Measurements from ENCODE around the gene RBBP7.
A peak's percentile ranks its signal among the peaks of the same experiment; 100 is the strongest.

Gene RBBP7

DNA sequence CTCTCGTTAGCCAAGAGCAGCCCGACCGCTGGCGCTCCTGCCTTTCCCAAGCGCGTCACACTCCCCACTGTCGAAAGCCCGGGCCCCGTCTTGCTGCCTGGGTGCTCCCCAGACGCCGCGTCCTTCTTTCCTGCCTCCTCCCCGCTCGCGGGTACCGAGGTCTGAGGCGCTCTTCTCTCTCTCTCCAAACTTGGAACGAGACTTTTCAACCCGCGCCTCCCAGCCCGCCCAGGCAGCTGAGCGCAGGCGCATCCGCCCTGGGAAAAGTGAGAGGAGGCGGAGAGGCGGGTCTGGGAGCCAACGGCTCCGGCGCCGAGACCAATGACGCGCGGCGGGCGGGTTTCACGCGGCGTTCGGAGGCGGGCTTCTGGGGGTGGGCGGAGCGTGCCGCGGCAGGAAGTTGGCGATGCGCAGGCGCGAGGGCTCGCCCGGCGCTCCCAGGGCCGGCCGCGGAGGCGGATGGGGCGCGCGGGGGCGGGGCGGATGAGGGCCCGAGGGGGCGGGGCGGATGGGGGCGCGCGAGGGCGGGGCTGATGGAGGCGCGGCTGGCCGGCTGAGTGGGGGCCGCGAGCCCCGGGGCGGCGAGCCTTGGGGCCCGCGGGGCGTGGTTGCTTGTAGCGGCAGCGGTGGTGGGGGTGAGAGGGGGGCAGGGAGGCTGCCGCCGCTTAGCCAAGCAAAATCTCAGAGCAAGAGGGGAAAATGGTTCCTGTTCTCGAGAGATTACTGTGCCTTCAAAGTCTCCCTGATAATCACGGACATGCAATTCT lies at the start of gene RBBP7:
RBBP7 (minus strand) TSS at position 268 of the 767 bp plus-strand sequence. CDS start 309 bp downstream, outside the sequence.
- TF ChIP-seq ZNF274 (IDR thresholded peaks at IDR 0.05; ENCODE audit: low read depth, low read length) (no peak), YY1 (IDR thresholded peaks at IDR 0.05; ENCODE audit: insufficient read depth, insufficient read length) (no peak), SUZ12 (IDR thresholded peaks at IDR 0.05; ENCODE audit: extremely low read depth, insufficient read depth, insufficient read length) (no peak)
- DNase-seq (ENCODE audit: low read depth, low spot score) = peak; percentile 84
- Histone ChIP-seq H3K4me1 (ENCODE audit: insufficient read depth, insufficient read length) (no peaks in the 10 kb centered on the region), H3K9me3 (ENCODE audit: insufficient read depth, low read length) (no peaks in the 10 kb centered on the region), H3K36me3 (ENCODE audit: insufficient read depth, insufficient read length, low read length) (peaks cover 24% of the 10 kb centered on the region), H3K4me3 (ENCODE audit: insufficient read length, low read depth) (peak within 1 kb of the TSS; percentile 88), H3K9ac (ENCODE audit: insufficient read length, low read depth) (peak within 1 kb of the TSS; percentile 98), H3K27me3 (ENCODE audit: insufficient read depth, insufficient read length) (peaks cover 13% of the 10 kb centered on the region)

DNA sequence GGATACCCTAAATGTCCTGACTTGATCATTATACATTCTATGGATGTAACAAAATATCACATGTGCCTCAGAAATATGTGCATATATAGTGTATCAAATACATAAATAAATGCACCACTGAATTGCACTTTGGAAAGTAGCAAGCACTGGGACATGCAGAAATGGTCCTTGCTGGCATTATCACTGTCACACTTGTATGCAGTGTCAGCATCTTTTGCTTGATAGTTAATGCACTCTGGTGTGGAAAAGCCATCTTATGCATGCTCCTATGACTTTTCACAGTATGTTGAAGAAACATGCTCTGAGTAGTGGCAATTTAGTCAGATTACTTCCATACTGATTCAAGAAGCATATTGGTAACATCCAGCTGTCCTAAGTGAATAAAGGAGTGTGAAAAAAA lies 48.8 kb upstream of the RBBP7 start:
- H3K4me3 ChIP-seq (ENCODE audit: insufficient read length, low read depth) = no peak overlapping the region
- H3K9ac ChIP-seq (ENCODE audit: insufficient read length, low read depth) = no peak overlapping the region
- no peaks in the 10 kb centered on the region for H3K27me3 ChIP-seq (ENCODE audit: insufficient read depth, insufficient read length)
- H3K4me1 ChIP-seq (ENCODE audit: insufficient read depth, insufficient read length) = no peaks in the 10 kb centered on the region
- H3K9me3 ChIP-seq (ENCODE audit: insufficient read depth, low read length) = no peaks in the 10 kb centered on the region
- no peak for TF ChIP-seq ZNF274 (IDR thresholded peaks at IDR 0.05; ENCODE audit: low read depth, low read length)
- TF ChIP-seq YY1 (IDR thresholded peaks at IDR 0.05; ENCODE audit: insufficient read depth, insufficient read length) = no peak
- TF ChIP-seq SUZ12 (IDR thresholded peaks at IDR 0.05; ENCODE audit: extremely low read depth, insufficient read depth, insufficient read length) = no peak
- no peaks in the 10 kb centered on the region for H3K36me3 ChIP-seq (ENCODE audit: insufficient read depth, insufficient read length, low read length)
- DNase-seq (ENCODE audit: low read depth, low spot score) = no peak

DNA sequence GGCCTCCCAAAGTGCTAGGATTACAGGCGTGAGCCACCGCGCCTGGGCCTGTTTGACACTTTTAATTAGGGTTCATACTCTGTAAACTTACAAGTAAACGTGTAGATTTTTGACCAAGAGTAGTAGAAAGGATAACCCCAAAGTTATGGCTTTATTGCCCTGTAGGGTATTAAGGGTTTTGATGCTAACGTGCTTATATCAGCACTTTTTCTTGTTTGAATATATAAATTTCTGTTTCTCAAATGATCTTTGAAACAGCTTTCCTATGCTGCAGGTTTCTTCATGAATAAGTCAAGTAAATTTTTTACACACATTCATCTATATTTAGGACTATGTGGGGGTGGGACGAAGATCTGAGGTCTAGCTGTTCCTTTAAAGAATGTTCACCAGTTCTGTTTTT lies 47.0 kb upstream of the RBBP7 start:
- DNase-seq (ENCODE audit: low read depth, low spot score) = no peak

DNA sequence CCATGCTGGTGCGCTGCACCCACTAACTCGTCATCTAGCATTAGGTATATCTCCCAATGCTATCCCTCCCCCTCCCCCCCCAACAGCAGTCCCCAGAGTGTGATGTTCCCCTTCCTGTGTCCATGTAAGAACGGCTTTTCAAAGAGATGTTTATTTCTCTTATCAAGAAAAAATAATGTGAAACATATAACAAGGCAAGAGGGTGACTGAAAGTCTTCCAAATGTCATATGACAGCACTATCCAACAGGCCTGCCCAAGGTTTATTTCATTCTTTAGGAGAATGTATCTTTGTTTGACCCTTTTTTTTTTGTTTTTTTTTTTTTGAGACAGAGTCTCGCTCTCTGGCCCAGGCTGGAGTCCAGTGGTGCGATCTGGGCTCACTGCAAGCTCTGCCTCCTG lies 46.4 kb upstream of the RBBP7 start:
- Histone ChIP-seq H3K4me3 (ENCODE audit: insufficient read length, low read depth) (no peak overlapping the region), H3K36me3 (ENCODE audit: insufficient read depth, insufficient read length, low read length) (no peaks in the 10 kb centered on the region), H3K9ac (ENCODE audit: insufficient read length, low read depth) (no peak overlapping the region), H3K27me3 (ENCODE audit: insufficient read depth, insufficient read length) (no peaks in the 10 kb centered on the region), H3K9me3 (ENCODE audit: insufficient read depth, low read length) (no peaks in the 10 kb centered on the region), H3K4me1 (ENCODE audit: insufficient read depth, insufficient read length) (no peaks in the 10 kb centered on the region)
- no peak for DNase-seq (ENCODE audit: low read depth, low spot score)
- TF ChIP-seq YY1 (IDR thresholded peaks at IDR 0.05; ENCODE audit: insufficient read depth, insufficient read length) (no peak), ZNF274 (IDR thresholded peaks at IDR 0.05; ENCODE audit: low read depth, low read length) (no peak), SUZ12 (IDR thresholded peaks at IDR 0.05; ENCODE audit: extremely low read depth, insufficient read depth, insufficient read length) (no peak)

More for the DNA sequence above, 47.0 kb upstream of the RBBP7 start:
- Histone ChIP-seq H3K27me3 (ENCODE audit: insufficient read depth, insufficient read length) (no peaks in the 10 kb centered on the region), H3K4me3 (ENCODE audit: insufficient read length, low read depth) (no peak overlapping the region), H3K36me3 (ENCODE audit: insufficient read depth, insufficient read length, low read length) (no peaks in the 10 kb centered on the region), H3K4me1 (ENCODE audit: insufficient read depth, insufficient read length) (no peaks in the 10 kb centered on the region), H3K9me3 (ENCODE audit: insufficient read depth, low read length) (no peaks in the 10 kb centered on the region), H3K9ac (ENCODE audit: insufficient read length, low read depth) (no peak overlapping the region)
- TF ChIP-seq ZNF274 (IDR thresholded peaks at IDR 0.05; ENCODE audit: low read depth, low read length) = no peak
- no peak for TF ChIP-seq YY1 (IDR thresholded peaks at IDR 0.05; ENCODE audit: insufficient read depth, insufficient read length)
- TF ChIP-seq SUZ12 (IDR thresholded peaks at IDR 0.05; ENCODE audit: extremely low read depth, insufficient read depth, insufficient read length) = no peak

DNA sequence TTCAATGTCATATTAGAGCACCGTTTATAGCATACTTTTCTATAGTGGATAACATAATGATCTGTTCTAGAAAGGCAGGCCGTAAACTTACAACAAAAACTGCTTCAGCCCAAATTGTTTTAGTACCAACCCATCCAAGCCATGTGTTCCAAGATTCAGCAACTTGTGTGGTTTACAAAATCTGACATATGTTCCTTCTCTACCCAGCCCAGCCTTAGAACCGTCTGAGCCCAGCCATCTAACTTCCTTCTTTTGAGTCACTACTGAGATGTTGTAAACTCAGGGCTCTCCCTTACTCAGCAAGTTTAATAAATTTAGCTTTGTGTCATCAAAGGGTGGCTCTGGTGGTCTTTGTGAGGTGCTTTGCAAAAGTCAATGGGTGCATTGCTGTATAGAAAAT lies 43.9 kb upstream of the RBBP7 start:
- Histone ChIP-seq H3K4me3 (ENCODE audit: insufficient read length, low read depth) (no peak overlapping the region), H3K4me1 (ENCODE audit: insufficient read depth, insufficient read length) (no peaks in the 10 kb centered on the region), H3K27me3 (ENCODE audit: insufficient read depth, insufficient read length) (no peaks in the 10 kb centered on the region), H3K9ac (ENCODE audit: insufficient read length, low read depth) (no peak overlapping the region), H3K9me3 (ENCODE audit: insufficient read depth, low read length) (no peaks in the 10 kb centered on the region), H3K36me3 (ENCODE audit: insufficient read depth, insufficient read length, low read length) (no peaks in the 10 kb centered on the region)
- TF ChIP-seq SUZ12 (IDR thresholded peaks at IDR 0.05; ENCODE audit: extremely low read depth, insufficient read depth, insufficient read length) = no peak
- TF ChIP-seq ZNF274 (IDR thresholded peaks at IDR 0.05; ENCODE audit: low read depth, low read length) = no peak
- no peak for TF ChIP-seq YY1 (IDR thresholded peaks at IDR 0.05; ENCODE audit: insufficient read depth, insufficient read length)
- DNase-seq (ENCODE audit: low read depth, low spot score) = no peak

DNA sequence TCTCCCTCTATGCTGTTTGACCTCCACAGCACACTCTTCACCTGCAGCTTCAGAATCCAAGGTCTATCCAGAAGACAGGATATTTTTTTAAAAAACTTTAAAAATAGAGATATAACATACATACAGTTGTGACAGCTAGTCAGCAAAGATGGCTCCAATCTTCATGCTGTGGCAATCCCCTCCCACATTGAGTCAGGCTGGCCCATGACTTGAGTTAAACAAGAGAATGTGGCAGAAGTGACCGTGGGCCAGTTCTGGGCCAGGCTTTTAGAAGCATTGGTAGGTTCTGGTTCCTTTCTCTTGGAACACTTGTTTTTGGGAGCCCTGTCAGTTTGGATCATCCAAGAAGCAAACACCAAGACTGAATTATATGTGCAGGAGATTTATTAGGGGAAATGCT lies 40.2 kb upstream of the RBBP7 start:
- H3K36me3 ChIP-seq (ENCODE audit: insufficient read depth, insufficient read length, low read length) = no peaks in the 10 kb centered on the region
- no peak overlapping the region for H3K4me3 ChIP-seq (ENCODE audit: insufficient read length, low read depth)
- H3K4me1 ChIP-seq (ENCODE audit: insufficient read depth, insufficient read length) = no peaks in the 10 kb centered on the region
- H3K9ac ChIP-seq (ENCODE audit: insufficient read length, low read depth) = no peak overlapping the region
- TF ChIP-seq YY1 (IDR thresholded peaks at IDR 0.05; ENCODE audit: insufficient read depth, insufficient read length) = no peak
- TF ChIP-seq ZNF274 (IDR thresholded peaks at IDR 0.05; ENCODE audit: low read depth, low read length) = no peak
- TF ChIP-seq SUZ12 (IDR thresholded peaks at IDR 0.05; ENCODE audit: extremely low read depth, insufficient read depth, insufficient read length) = no peak
- H3K27me3 ChIP-seq (ENCODE audit: insufficient read depth, insufficient read length) = no peaks in the 10 kb centered on the region
- DNase-seq (ENCODE audit: low read depth, low spot score) = no peak
- no peaks in the 10 kb centered on the region for H3K9me3 ChIP-seq (ENCODE audit: insufficient read depth, low read length)

DNA sequence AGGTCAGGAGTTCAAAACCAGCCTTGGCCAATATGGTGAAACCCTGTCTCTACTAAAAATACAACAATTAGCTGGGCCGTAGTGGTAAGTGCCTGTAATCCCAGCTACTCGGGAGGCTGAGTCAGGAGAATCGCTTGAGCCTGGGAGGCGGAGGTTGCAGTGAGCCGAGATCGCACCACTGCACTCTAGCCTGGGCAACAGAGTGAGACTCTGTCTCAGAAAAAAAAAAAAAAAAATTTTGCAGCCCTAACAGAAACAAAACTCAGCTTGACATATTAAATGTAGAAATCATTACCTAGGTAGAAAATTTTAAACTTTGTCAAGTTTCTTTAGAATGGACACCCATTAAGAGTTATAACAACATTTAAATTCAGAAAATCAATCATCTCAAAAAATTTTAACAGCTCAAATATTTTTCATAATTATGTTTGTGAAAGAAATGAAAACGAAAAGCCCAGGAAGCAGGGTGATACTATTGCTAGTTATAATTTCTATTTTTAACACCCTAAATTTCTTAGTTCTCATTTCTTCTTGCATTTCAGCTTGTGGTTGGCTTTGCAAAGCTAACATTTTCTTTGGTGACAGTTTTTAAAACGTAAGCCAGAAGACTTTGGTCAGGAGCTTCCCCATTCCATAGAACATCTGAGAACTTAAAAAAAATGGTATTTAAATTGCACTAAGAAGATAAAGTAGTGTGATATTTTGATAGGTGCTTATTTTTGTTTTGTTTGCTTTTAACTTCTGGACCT lies 33.3 kb upstream of the RBBP7 start:
- H3K9me3 ChIP-seq (ENCODE audit: insufficient read depth, low read length) = no peaks in the 10 kb centered on the region
- H3K9ac ChIP-seq (ENCODE audit: insufficient read length, low read depth) = no peak overlapping the region
- H3K4me1 ChIP-seq (ENCODE audit: insufficient read depth, insufficient read length) = no peaks in the 10 kb centered on the region
- TF ChIP-seq SUZ12 (IDR thresholded peaks at IDR 0.05; ENCODE audit: extremely low read depth, insufficient read depth, insufficient read length) (no peak), ZNF274 (IDR thresholded peaks at IDR 0.05; ENCODE audit: low read depth, low read length) (no peak), YY1 (IDR thresholded peaks at IDR 0.05; ENCODE audit: insufficient read depth, insufficient read length) (no peak)
- H3K4me3 ChIP-seq (ENCODE audit: insufficient read length, low read depth) = no peak overlapping the region
- no peaks in the 10 kb centered on the region for H3K36me3 ChIP-seq (ENCODE audit: insufficient read depth, insufficient read length, low read length)
- no peak for DNase-seq (ENCODE audit: low read depth, low spot score)
- H3K27me3 ChIP-seq (ENCODE audit: insufficient read depth, insufficient read length) = no peaks in the 10 kb centered on the region

Data from NT2/D1 (cell line).